ENCODE data around the gene CNIH3.

GRCh38 chr1:224589006-224589405, 27.1 kb upstream of the CNIH3 start:
- no peak for TF ChIP-seq CTCF (IDR thresholded peaks at IDR 0.05)
- TF ChIP-seq POLR2A (IDR thresholded peaks at IDR 0.05): no peak

Data from uterus (tissue), 2 donors.